Activated naive CD4-positive, alpha-beta T cell (primary cell): ENCODE results near the gene CLEC19A.
"Not testable (repeated sequence)": the region's sequence is repeated elsewhere in the genome, so short reads cannot be mapped to it uniquely, and the experiment has no call there.

Source experiments
- DNase-seq, 4 experiments: peaks; one replicate each; lab custom pipeline; 2025; lab: John Stamatoyannopoulos, UW

CLEC19A gene

DNA sequence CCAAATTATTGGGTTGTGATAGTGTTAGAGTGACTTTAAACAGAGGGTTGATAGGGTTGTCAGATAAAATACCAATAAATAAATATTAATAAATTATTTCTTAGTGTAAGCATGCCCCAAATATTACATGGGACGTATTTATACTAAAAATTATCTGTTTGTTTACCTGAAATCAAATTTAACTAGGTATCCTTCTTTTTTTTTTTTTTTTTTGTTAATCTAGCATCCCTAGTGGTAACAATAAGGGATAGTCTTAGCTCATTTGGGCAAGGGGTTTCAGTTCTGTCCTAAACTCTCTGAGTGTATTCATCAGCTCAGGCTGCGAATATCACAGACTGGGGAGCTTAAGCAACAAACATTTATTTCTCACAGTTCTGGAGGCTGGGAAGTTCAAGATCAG is 1.3 kb downstream of the CLEC19A start:
- DNase-seq: no peak

GRCh38 chr16:19287241-19287640 is 1.7 kb downstream of the CLEC19A start:
- DNase-seq: no peak

DNA sequence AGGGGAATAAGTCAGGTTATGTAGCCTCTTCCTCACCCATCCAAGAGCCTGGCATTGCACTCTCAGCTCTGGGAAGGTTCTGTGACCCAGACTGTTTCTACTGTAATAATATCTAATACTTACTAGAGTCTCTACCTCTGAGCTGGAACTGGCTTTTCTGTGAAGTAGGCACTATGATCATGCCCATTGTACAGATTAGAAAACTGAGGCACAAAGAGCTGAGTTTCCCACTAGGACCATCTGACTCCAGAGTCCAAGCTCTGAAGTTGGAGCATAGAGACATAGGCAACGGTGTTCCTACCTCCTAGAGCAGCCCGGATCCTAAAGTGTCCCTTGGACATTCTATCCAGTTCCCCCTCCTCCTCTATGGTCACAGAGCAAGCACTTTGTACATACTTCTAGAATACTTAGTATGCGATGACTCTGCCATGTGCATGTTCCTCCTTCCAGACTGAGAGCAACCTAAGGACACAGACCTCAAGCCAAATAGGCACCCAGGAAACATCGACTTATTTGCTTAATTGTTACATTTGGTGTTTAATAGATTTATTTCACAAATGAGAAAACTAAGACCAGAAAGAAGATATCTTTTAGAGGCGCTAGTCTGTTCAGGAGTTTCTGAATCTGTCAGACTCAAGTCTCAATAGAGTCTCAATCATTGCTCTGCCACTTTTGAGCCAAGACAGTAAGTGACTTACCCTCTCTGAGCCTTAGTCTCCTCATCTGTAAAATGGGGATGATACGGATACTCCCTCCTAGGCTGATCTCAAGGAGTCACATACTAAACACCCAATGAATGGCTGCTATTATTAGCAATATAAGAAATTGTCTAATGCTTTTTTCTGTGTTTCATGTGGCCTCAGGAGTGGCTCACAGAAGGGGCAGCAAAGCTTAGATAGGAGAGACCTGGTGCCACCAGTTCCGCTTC is 3.6 kb downstream of the CLEC19A start:
- no peak for DNase-seq

- DNase-seq: no peak
These were observed 4.4 kb downstream of the CLEC19A start for GRCh38 chr16:19289811-19290485.

GRCh38 chr16:19290860-19291259 is 5.3 kb downstream of the CLEC19A start:
- DNase-seq: no peak

GRCh38 chr16:19291475-19291874 is 5.9 kb downstream of the CLEC19A start:
- no peak for DNase-seq

- no peak for DNase-seq
These were observed 6.7 kb downstream of the CLEC19A start for GRCh38 chr16:19292186-19292585.

DNA sequence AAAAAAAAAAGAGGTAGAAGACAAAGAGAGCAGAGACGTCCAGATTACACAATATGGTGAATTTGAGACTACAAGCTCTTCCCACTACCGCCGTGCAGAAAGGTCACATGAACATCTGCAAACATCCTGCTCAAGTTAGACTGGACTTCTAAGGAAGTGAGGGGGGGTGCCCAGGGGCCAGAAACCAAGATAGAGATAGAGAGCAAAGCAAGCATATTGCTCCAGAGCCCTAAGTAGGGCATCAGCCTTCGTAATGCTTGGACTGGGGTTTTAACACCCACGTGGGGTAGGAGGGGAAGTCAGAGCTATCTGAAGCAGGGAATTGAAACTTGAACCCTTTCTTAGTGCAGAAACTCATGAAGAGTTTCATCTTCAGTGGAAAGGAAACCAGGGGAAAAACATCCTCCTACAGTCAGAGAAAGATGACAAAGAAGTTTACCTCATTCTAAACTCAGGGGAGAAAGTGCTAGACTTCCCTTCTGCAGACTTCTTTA is 8.7 kb downstream of the CLEC19A start:
- DNase-seq: no peak

DNA sequence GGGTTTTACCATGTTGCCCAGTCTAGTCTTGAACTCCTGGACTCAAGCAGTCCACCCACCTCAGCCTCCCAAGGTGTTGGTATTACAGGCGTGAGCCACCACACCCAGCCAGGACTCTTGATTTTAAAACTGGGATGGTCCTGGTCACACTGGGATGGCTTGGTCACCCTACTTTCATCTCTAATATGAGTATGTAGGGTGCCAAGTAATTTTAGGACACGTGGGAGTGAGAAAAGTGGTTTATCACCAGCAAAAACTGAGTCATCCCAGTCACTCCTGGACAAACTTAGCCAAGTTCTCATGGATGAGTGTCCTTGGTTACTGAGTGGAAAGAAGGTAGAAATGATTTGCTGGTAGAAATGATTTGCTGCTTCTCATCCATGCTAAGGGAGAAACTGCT is 9.9 kb downstream of the CLEC19A start:
- DNase-seq: no peak

DNA sequence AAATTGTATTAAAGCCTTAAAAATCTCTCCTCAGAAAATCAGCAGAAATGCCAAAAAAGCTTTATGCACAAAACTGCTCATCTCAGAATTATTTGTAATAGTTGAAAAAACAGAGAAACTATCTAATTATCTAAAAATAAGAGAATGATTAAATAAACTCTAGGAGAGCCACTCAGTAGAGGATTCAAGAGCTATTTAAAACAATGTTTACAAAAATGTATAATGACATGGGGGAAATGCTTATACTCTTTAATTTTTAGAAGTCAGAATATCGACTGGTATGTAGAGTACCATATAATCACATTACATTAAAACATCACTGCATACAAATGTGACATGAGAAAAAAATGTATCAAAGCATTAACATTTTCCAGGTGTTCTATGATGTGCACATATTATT is 11.9 kb downstream of the CLEC19A start:
- DNase-seq: no peak

DNA sequence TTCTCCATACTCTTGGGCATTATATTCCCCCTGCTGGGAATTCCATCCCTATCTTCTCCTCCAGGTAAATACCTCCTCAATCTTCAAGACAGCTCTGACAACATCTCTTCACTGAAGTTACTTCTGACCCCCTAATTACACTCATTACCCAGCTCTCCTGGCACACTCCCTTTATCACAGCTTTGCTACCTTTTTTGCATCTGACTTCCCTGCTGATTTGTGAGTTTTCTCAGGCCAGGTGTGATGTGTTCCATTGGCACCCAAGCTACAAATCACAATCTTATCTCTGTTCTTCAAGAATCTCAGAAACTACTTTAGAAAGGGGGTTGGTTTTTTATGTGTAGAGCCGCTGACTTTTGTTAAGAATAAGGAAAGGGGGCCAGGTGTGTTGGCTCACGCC is 14.0 kb downstream of the CLEC19A start:
- no peak for DNase-seq

DNA sequence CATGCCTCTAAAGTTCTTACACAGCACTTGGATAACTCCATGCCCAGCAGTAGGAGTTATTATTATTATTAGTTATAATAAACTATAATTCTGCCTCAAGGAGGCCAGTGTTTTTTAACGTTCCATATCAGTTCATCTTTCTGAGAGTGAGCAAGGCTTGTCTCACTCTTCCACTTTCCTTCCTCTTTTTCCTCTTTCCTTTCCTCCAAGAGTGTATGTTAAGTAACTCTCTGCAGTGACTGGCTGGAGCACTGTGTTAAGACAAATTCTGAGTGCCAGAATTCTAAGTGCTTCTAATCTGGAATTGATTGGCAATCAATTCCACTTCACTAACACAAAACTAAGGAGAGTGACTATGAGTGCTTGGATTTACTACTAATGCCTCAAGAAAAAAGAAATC is 16.4 kb downstream of the CLEC19A start:
- DNase-seq: no peak

- no peak for DNase-seq
These were observed 19.2 kb downstream of the CLEC19A start for GRCh38 chr16:19304750-19305149.

GRCh38 chr16:19305443-19305842 is 19.9 kb downstream of the CLEC19A start:
- no peak for DNase-seq

- DNase-seq: no peak
These were observed 22.2 kb downstream of the CLEC19A start for GRCh38 chr16:19307587-19308241.

DNA sequence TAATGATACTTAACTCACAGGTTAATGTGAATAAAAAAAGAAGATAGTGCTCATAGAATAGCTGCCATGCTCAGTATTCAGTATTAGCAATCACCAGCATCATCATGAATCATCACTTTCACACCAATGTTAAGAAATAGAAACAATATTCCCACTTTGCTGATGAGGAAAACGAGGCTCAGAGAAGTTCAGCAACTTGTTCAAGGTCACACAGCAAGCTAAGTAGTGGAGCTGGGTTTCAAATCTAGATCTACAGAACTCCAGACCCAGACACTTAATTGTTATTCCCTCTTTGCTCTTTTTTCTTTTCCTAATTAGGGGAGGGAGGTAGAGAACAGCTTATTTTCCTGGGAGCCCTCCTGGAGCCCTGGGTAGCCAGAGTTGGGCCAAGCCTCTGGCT is 22.9 kb downstream of the CLEC19A start:
- no peak for DNase-seq

- no peak for DNase-seq
These were observed 23.6 kb downstream of the CLEC19A start for GRCh38 chr16:19309178-19309577.

DNA sequence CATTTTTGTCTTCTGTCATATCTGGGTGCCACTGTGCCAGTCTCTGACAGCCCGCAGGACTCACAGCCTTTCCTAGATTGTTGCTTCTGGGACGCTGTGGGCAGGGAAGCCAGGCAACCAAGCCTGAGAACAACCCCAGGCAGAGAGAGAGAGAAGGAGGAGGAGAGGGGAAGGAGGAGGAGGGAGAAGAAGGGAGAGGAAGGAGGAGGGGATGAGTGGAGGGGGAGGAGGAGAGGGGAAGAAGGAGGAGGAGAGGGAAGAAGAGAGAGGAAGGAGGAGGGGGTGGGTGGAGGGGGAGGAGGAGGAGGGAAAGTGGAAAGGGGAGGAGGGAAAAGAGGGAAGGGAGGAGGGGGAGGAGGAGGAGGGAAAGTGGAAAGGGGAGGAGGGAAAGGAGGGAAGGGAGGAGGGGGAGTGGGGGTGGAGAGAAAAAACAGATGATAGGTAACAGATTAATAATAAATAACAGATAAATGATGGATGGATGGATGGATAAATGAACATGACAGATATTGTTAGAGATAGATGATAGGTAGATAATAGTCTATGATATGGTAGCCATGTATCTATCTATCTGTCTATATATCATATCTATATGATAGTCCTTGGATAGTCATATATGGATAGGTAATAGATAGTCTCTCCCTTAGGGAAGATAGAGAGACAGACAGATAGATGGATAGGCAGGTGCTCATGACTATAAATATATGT is 29.3 kb downstream of the CLEC19A start:
- no peak for DNase-seq

DNA sequence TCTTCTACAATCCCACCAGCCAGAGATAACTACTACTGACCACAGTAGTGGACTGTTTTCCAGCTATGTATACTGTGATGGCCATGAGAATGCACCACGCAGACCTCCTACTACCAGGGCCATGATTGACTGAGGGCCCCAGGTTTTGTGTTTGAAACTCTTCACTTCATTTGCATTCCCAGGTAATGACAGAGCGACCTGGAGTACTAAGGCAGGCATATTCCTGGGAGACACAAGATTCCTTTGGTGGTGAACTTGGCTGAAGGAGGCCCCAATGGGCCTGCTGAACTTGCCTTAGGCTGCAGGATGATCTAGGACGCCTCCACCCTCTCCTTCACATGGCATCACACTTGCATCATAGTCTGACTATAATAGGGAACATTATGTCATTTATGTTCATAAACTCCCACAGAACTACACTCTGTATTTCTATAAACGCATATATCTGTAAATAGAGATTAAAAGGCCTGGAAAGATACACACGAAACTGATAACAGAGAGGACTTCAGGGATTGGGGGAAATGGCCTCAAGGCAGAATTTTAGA is 30.4 kb downstream of the CLEC19A start:
- DNase-seq: no peak

DNA sequence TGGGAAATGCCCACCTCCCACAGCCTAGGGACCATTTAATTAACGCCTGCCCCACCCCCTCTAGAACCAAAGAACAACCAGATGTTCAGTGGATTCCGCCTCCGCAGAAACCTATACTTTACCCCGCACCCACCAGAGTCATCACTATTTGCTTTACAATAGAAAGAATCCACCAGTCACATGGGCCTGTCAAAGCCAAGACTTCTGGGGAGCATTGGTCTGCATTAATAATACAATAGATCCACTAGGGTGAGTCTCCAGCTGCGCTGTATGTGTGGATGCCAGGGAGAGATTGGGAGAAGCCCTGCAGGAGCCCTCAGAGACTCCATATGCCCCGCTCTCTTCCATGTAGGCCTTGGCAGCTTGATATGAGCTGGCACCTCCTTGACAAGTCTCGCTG is 31.3 kb downstream of the CLEC19A start:
- DNase-seq: no peak

GRCh38 chr16:19321186-19321585 is 35.7 kb downstream of the CLEC19A start:
- DNase-seq: not testable (repeated sequence)

GRCh38 chr16:19323596-19323995 is 38.1 kb downstream of the CLEC19A start:
- no peak for DNase-seq
